Natural killer cell (primary cell): ENCODE results near the gene SIM1. TPM values are rescaled to one million over a fixed set of nuclear protein-coding genes. Genes with fewer than 3 reads are reported as not detected.

Source experiments
- ATAC-seq, 3 donors: fragments of 150-1000 bp in 2 of 3; fragments of 200-7000 bp in 1 of 3; cut with Tn5 transposase; 1 replicate in 1 of 3; 2 replicates in 2 of 3; pipeline ENCODE4 v1.10.0; 2021; ENCODE audit warnings: mild to moderate bottlenecking in 2 of 3, moderate library complexity in 2 of 3
- DNase-seq, 2 donors: peaks; one replicate each; pipeline versions ENCODE4 v3.0.0 to v3.0.0-alpha.2; 2013 to 2021; ENCODE audit warnings: mixed read lengths in 1 of 2
- H3K27ac ChIP-seq: one replicate; pipeline ENCODE4 v1.5.1; 2013; ENCODE audit warnings: mild to moderate bottlenecking, low read length
- H3K27me3 ChIP-seq: one replicate; pipeline ENCODE4 v1.6.1; 2013; ENCODE audit warnings: low read length; ENCODE audit not compliant: control insufficient read depth, insufficient read depth
- H3K36me3 ChIP-seq: one replicate; pipeline ENCODE4 v1.6.1; 2013; ENCODE audit warnings: low read length; ENCODE audit not compliant: control insufficient read depth, insufficient read depth
- H3K4me1 ChIP-seq: one replicate; pipeline ENCODE4 v1.6.1; 2013; ENCODE audit warnings: low read length; ENCODE audit not compliant: control insufficient read depth, insufficient read depth
- H3K4me3 ChIP-seq: one replicate; pipeline ENCODE4 v1.5.1; 2013; ENCODE audit warnings: low read length
- H3K9me3 ChIP-seq: one replicate; pipeline ENCODE4 v1.6.1; 2013; ENCODE audit warnings: low read length; ENCODE audit not compliant: control insufficient read depth, insufficient read depth
- H3K27ac Mint-ChIP-seq, 2 donors: one replicate each; pipeline ENCODE4 v1.8.0; 2022; ENCODE audit warnings: mild to moderate bottlenecking in 2 of 2, mixed read lengths in 2 of 2, moderate library complexity in 1 of 2
- H3K27me3 Mint-ChIP-seq, 2 donors: one replicate each; pipeline ENCODE4 v1.8.0; 2022; ENCODE audit warnings: low read depth in 2 of 2, mixed read lengths in 2 of 2
- H3K36me3 Mint-ChIP-seq: one replicate; pipeline ENCODE4 v1.8.0; 2022; ENCODE audit warnings: mixed read lengths
- H3K4me1 Mint-ChIP-seq, 2 donors: one replicate each; pipeline ENCODE4 v1.8.0; 2022; ENCODE audit warnings: mixed read lengths in 2 of 2
- H3K4me3 Mint-ChIP-seq: one replicate; pipeline ENCODE4 v1.8.0; 2022; ENCODE audit warnings: mild to moderate bottlenecking, moderate library complexity, mixed read lengths
- H3K9me3 Mint-ChIP-seq, 2 donors: one replicate each; pipeline ENCODE4 v1.8.0; 2022; ENCODE audit warnings: mixed read lengths in 2 of 2
- CTCF ChIP-seq: fragments of 200-600 bp; IDR thresholded peaks from one replicate; pipeline ENCODE4 v1.8.0; 2022; ENCODE audit warnings: antibody characterized with exemption
- WGBS: methylation state at CpG from one replicate; pipeline ENCODE4 v1.1.7; 2013; ENCODE audit warnings: missing lambda C conversion rate; ENCODE audit not compliant: insufficient coverage; 5-methylcytosine and 5-hydroxymethylcytosine counted together
- intact Hi-C: fragments of 100-400 bp; cut with micrococcal nuclease; formaldehyde crosslinking; loops from one replicate; pipeline ENCODE4 v1.14.2; 2022
- total RNA-seq, 4 donors: library from RNA; stranded (reverse); fragments of 120-200 nt in 1 of 4; gene quantifications; one replicate each; pipeline versions ENCODE4 v1.2.3 to v1.2.4, GENCODE V29; 2013 to 2022

Gene SIM1
- total RNA-seq, 3 donors from 2014 or later (not counting 1 experiment from before 2014, with no cell fraction given) = not detected

GRCh38 chr6:100346203-100346602 lies 118.5 kb downstream of the SIM1 start:
- WGBS = 88% methylated on average over 1 of the region's 2 CpGs
- Mint-ChIP-seq H3K27me3 (peaks cover 0 to 3% of the 10 kb centered on the region in 2 donors), H3K27ac (no peak overlapping the region), H3K4me3 (no peak overlapping the region), H3K4me1 (peaks cover 0 to 16% of the 10 kb centered on the region in 2 donors), H3K9me3 (peaks cover 0 to 5% of the 10 kb centered on the region in 2 donors), H3K36me3 (no peaks in the 10 kb centered on the region)
- Histone ChIP-seq H3K27me3 (no peaks in the 10 kb centered on the region), H3K36me3 (no peaks in the 10 kb centered on the region), H3K9me3 (no peaks in the 10 kb centered on the region), H3K4me1 (no peaks in the 10 kb centered on the region), H3K4me3 (no peak overlapping the region), H3K27ac (no peak overlapping the region)
- ATAC-seq = no peak
- intact Hi-C loops = no loop called here
- TF ChIP-seq CTCF = no peak
- DNase-seq = no peak

- Histone ChIP-seq H3K27ac (no peak overlapping the region), H3K27me3 (no peaks in the 10 kb centered on the region), H3K36me3 (no peaks in the 10 kb centered on the region), H3K4me1 (no peaks in the 10 kb centered on the region), H3K4me3 (no peak overlapping the region), H3K9me3 (no peaks in the 10 kb centered on the region)
- peaks cover 0 to 16% of the 10 kb centered on the region in 2 donors for H3K4me1 Mint-ChIP-seq
- intact Hi-C loops = no loop called here
- no peak for ATAC-seq
- no peak for DNase-seq
- peaks cover 4 to 8% of the 10 kb centered on the region in 2 donors for H3K9me3 Mint-ChIP-seq
- TF ChIP-seq CTCF = no peak
- H3K27me3 Mint-ChIP-seq = peaks cover 0 to 3% of the 10 kb centered on the region in 2 donors
- H3K4me3 Mint-ChIP-seq = no peak overlapping the region
- WGBS = 91% methylated on average over 4 of the region's 4 CpGs
- H3K36me3 Mint-ChIP-seq = no peaks in the 10 kb centered on the region
- no peak overlapping the region for H3K27ac Mint-ChIP-seq
Observed at GRCh38 chr6:100344761-100345160, 120.0 kb downstream of the SIM1 start.

- no peak for DNase-seq
- no peak overlapping the region for H3K4me3 Mint-ChIP-seq
- no peaks in the 10 kb centered on the region for H3K27me3 Mint-ChIP-seq
- H3K36me3 Mint-ChIP-seq = no peaks in the 10 kb centered on the region
- H3K27me3 ChIP-seq = no peaks in the 10 kb centered on the region
- no peaks in the 10 kb centered on the region for H3K4me1 ChIP-seq
- intact Hi-C loops = no loop called here
- ATAC-seq = no peak
- H3K27ac ChIP-seq = no peak overlapping the region
- no peak for TF ChIP-seq CTCF
- WGBS = 94% methylated on average over 2 of the region's 2 CpGs
- H3K9me3 ChIP-seq = no peaks in the 10 kb centered on the region
- no peak overlapping the region for H3K4me3 ChIP-seq
- H3K36me3 ChIP-seq = no peaks in the 10 kb centered on the region
- peaks cover 4 to 8% of the 10 kb centered on the region in 2 donors for H3K9me3 Mint-ChIP-seq
- H3K4me1 Mint-ChIP-seq = peaks cover 0 to 16% of the 10 kb centered on the region in 2 donors
- no peak overlapping the region for H3K27ac Mint-ChIP-seq
Observed at GRCh38 chr6:100344321-100344720, 120.4 kb downstream of the SIM1 start.

GRCh38 chr6:100343316-100344077 lies 121.2 kb downstream of the SIM1 start:
- DNase-seq (no peak), ATAC-seq (no peak)
- peaks cover 0 to 14% of the 10 kb centered on the region in 2 donors for H3K4me1 Mint-ChIP-seq
- H3K9me3 ChIP-seq = no peaks in the 10 kb centered on the region
- 72% methylated on average over 3 of the region's 4 CpGs for WGBS
- no peaks in the 10 kb centered on the region for H3K27me3 Mint-ChIP-seq
- peaks cover 4 to 8% of the 10 kb centered on the region in 2 donors for H3K9me3 Mint-ChIP-seq
- TF ChIP-seq CTCF = no peak
- no peak overlapping the region for H3K4me3 Mint-ChIP-seq
- H3K4me1 ChIP-seq = no peaks in the 10 kb centered on the region
- no peaks in the 10 kb centered on the region for H3K36me3 Mint-ChIP-seq
- no peak overlapping the region for H3K27ac ChIP-seq
- H3K4me3 ChIP-seq = no peak overlapping the region
- no peaks in the 10 kb centered on the region for H3K36me3 ChIP-seq
- no peak overlapping the region for H3K27ac Mint-ChIP-seq
- H3K27me3 ChIP-seq = no peaks in the 10 kb centered on the region
- intact Hi-C loops = no loop called here
